Testis (tissue), 2 donors: Measurements from ENCODE around the gene MRFAP1L1.

Experiments used
- CTCF ChIP-seq, 3 experiments: fragments of 450-650 bp in 2 of 3; fragments of 200-600 bp in 1 of 3; sonication (generic) in 1 of 3; IDR thresholded peaks; one replicate each; pipeline ENCODE4 v1.5.1; 2016 to 2019; ENCODE audit warnings: antibody characterized with exemption in 3 of 3, mild to moderate bottlenecking in 2 of 3, moderate library complexity in 1 of 3
- POLR2A ChIP-seq: fragments of 450-650 bp; IDR thresholded peaks from one replicate; pipeline ENCODE4 v1.6.1; 2017; ENCODE audit warnings: antibody characterized with exemption, mild to moderate bottlenecking, moderate library complexity

DNA sequence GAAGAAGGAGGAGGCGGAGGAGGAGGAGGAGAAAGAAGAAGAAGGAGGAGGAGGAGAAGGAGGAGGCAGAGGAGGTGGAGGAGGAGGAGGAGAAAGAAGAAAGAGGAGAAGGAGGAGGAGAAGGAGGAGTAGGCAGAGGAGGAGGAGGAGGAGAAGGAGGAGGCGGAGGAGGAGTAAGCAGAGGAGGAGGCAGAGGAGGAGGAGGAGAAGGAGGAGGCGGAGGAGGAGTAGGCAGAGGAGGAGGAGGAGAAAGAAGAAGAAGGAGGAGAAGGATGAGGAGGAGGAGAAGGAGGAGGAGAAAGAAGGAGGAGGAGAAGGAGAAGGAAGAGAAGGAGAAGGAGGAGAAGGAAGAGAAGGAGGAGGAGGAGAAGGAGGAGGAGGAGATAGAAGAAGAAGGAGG, 49.2 kb downstream of the MRFAP1L1 start:
- no peak for TF ChIP-seq POLR2A
- TF ChIP-seq CTCF (IDR thresholded peaks at IDR 0.05) = no peak
